ENCODE measurements around the gene ORAI2. TPM values are rescaled to one million over a fixed set of nuclear protein-coding genes. Genes with fewer than 3 reads are reported as not detected.
"Not testable (repeated sequence)": the region's sequence is repeated elsewhere in the genome, so short reads cannot be mapped to it uniquely, and the experiment has no call there.

ORAI2 gene
- total RNA-seq, 1 donor: 40.6 TPM

DNA sequence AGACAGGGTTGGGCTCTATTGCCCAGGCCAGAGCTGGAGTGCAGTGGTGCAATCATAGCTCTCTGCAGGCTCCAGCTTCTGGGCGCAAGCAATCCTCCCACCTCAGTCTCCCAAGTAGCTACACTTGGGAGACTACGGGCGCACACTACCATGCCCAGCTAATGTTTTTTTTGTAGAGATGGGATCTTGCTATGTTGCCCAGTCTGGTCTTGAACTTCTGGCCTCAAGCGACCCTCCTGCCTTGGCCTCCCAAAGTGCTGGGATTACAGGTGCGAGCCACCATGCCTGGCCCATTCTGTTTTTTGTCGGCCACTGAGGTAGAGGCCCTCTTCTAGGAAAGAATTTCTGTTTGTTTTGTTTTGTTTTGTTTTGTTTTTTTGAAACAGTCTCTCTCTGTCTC lies 19.1 kb downstream of the ORAI2 start:
- TF ChIP-seq, protein P1, sequence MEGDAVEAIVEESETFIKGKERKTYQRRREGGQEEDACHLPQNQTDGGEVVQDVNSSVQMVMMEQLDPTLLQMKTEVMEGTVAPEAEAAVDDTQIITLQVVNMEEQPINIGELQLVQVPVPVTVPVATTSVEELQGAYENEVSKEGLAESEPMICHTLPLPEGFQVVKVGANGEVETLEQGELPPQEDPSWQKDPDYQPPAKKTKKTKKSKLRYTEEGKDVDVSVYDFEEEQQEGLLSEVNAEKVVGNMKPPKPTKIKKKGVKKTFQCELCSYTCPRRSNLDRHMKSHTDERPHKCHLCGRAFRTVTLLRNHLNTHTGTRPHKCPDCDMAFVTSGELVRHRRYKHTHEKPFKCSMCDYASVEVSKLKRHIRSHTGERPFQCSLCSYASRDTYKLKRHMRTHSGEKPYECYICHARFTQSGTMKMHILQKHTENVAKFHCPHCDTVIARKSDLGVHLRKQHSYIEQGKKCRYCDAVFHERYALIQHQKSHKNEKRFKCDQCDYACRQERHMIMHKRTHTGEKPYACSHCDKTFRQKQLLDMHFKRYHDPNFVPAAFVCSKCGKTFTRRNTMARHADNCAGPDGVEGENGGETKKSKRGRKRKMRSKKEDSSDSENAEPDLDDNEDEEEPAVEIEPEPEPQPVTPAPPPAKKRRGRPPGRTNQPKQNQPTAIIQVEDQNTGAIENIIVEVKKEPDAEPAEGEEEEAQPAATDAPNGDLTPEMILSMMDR (IDR thresholded peaks at IDR 0.05; ENCODE audit: insufficient read depth, low read depth, low read length): no peak
- DNase-seq (ENCODE audit: low read depth): no peak
- H3K4me3 ChIP-seq (ENCODE audit: low read depth, low read length): no peak overlapping the region

DNA sequence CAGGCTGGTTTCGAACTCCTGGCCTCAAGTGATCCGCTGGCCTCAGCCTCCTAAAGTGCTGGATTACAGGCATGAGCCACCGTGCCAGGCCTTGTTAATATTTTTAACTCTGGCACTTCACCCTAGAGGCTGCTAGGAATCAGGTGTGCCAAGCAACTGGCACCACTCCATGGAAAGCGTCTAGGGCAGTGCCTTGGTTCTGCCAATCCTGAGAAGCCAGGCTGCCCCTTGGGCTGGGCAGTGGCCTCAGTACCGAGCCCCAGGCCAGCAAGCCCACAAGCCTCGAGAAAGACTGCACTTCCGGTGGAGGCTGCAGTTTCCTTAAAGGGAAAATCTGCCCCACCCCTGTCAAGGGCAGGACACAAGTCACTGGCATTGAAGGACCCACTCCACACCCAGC lies 19.9 kb downstream of the ORAI2 start:
- DNase-seq (ENCODE audit: low read depth): no peak
- no peak overlapping the region for H3K4me3 ChIP-seq (ENCODE audit: low read depth, low read length)
- TF ChIP-seq, protein P1 (IDR thresholded peaks at IDR 0.05; ENCODE audit: insufficient read depth, low read depth, low read length): no peak

DNA sequence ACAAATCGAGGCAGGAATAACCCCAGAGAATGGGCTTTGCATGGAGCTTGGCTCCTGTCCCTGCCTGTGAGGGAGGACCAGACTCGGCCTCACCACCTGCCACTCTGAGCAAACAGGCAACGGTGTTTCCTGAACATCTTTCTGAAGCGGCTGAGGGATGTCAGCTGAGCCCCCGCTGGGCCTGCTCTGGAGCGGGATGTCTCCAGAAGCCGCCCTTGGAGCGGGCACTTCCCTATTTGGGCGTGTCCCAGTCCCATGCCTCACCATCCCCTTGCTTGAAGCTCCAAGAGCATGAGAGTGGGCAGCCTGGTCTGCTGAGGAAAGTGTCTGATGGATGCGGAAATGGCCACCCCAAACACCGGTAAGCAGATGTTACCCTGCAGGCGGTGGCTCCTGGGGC lies 21.1 kb downstream of the ORAI2 start:
- TF ChIP-seq, protein P1 (IDR thresholded peaks at IDR 0.05; ENCODE audit: insufficient read depth, low read depth, low read length): no peak
- H3K4me3 ChIP-seq (ENCODE audit: low read depth, low read length): no peak overlapping the region
- no peak for DNase-seq (ENCODE audit: low read depth)

DNA sequence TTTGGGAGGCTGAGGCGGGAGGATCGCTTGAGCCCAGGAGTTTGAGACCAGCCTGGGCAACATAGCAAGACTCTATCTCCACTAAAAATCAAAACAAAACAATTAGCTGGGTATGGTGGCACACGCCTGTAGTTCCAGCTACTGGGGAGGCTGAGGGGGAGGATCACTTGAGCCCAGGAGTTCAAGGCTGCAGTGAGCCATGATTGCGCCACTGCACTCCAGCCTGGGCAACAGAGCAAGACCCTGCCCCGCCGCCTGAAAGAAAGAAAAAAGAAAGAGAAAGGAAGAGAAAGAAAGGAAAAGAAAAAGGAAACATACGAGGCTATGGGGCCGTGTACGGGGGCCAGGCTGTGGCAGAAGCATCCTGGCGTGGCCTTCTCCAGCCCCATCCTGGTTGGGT lies 21.6 kb downstream of the ORAI2 start:
- H3K4me3 ChIP-seq (ENCODE audit: low read depth, low read length); DNase-seq (ENCODE audit: low read depth): not testable (repeated sequence)

DNA sequence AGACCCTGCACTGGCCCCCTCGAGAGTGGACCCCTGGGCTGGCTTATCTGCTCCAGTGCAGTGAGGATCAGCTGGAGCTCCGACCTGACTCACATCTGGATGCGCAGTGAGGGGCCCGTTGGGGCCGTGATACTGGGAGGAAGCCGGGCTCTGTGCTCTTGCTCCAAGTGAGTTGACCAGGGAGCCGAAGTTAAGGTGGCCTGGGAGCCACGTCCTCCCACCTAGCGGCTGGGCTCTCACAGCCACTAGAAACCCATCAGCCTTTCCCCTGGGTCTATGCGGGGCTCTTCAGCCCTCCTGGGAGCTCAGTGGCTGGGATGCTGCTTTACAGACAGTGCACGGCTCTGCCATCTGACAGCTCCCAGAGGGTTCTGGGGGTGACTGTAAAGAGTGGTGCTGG lies 22.2 kb downstream of the ORAI2 start:
- DNase-seq (ENCODE audit: low read depth): no peak

DNA sequence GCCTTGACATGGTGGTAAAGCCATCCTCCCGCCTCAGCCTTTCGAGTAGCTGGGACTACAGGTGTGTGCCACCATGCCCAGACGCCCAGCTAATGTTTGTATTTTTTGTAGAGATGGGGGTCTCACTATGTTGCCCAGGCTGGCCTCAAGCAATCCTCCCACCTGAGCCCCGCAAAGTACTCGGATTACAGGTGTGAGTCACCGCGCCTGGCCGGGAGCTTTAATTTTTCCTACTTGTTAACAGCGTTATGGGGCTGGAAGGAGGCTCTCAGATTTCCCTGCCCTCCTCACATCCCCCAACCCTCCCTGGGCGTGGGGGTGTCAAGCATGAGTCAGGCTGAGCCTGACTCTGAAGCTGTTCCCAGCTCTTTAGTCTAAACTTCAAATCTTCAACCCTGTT lies 23.0 kb downstream of the ORAI2 start:
- TF ChIP-seq, protein P1 (IDR thresholded peaks at IDR 0.05; ENCODE audit: insufficient read depth, low read depth, low read length): no peak
- DNase-seq (ENCODE audit: low read depth): peak; percentile 21
- H3K4me3 ChIP-seq (ENCODE audit: low read depth, low read length): no peak overlapping the region

More for the DNA sequence above, 22.2 kb downstream of the ORAI2 start:
- TF ChIP-seq, protein P1 (IDR thresholded peaks at IDR 0.05; ENCODE audit: insufficient read depth, low read depth, low read length): no peak
- H3K4me3 ChIP-seq (ENCODE audit: low read depth, low read length): no peak overlapping the region

DNA sequence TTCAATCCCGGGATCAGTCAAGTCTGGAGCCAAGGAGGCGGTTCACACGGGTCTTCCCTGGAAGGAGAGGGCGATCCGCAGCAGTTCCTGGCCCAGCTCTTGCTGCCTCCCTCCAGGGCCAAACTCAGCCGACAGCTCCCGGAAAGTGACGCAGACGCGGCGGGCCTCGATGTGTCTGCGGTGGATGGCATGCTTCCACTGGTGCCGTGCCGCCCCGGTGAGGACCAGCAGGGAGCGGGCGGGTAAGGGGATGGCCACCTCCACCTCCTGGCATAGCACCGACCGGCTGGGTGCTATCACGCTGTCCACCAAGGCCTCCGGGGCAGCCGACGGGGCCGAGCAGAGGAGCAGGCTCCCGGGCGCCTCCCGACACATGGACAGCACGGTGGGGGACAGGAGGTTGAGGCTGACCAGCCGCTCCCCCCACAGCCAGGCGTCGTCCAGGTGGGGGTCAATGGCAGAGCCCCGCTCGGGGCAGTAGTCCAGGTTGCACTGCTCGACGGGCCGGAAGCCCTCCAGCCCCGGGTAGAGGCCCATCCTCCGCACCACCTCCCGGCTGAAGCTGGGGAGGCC lies 24.1 kb downstream of the ORAI2 start:
- DNase-seq (ENCODE audit: low read depth): no peak
- H3K4me3 ChIP-seq (ENCODE audit: low read depth, low read length): no peak overlapping the region

More for the DNA sequence above, 24.1 kb downstream of the ORAI2 start:
- TF ChIP-seq, protein P1 (IDR thresholded peaks at IDR 0.05; ENCODE audit: insufficient read depth, low read depth, low read length): no peak
